ENCODE measurements around the gene TERT. TPM values are rescaled to one million over a fixed set of nuclear protein-coding genes. Genes with fewer than 3 reads are reported as not detected.

TERT gene
- total RNA-seq, 2 experiments from 2014 or later, result 0.55 to 0.84 TPM

DNA sequence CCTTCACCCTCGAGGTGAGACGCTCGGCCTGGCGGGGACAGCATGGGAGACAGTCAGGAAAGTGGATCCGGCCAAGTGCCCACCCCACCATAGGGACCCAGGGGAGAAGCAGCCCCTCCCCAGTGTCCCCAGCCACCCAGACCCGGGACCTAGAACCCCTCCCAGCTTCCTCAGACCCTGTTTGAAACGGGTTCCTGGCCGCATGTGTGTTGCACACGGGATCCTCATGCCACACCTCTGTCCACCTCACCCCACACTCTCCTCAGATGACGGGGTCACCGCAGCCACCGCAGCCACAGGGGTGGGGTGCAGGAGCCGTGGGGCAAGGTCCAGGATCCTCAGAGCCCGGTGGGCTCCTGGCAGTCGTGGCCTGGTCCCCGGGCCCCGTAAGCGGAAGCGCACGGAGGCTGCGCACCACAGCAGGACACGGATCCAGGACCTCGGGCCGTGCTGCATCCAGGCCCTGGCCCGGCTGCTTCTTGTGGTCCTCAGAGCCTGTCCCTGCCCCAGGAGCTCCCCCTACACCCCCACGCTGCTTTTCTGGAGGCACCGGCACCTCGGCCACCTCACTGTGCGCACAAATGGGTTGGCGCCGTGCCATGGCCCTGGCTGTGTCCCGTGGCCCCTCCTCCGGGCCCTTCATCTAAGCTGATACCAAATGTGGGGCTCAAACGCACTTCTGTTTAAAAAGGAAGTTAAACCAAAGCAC lies 15.3 kb downstream of the TERT start:
- Mint-ChIP-seq H3K27ac (no peak overlapping the region), H3K27me3 (no peaks in the 10 kb centered on the region), H3K36me3 (ENCODE audit: low read depth) (no peaks in the 10 kb centered on the region), H3K4me1 (ENCODE audit: low read depth) (no peaks in the 10 kb centered on the region), H3K9me3 (no peaks in the 10 kb centered on the region), H3K4me3 (no peak overlapping the region)
- DNase-seq (no peak), ATAC-seq (ENCODE audit: poor library complexity) (no peak)
- no peak overlapping the region for H3K4me3 ChIP-seq (ENCODE audit: low read length)
- POLR2A ChIA-PET, result no interaction called here
- intact Hi-C loops (cut with DNase I, micrococcal nuclease), result no loop called here
- CTCF ChIA-PET, result no interaction called here
- peaks cover 0 to 25% of the 10 kb centered on the region in 2 experiments for H3K9me3 ChIP-seq (ENCODE audit: control insufficient read depth in 1 of 2, insufficient read depth in 1 of 2, low read length in 2 of 2)
- H3K4me1 ChIP-seq (ENCODE audit: insufficient read depth, low read length), result no peaks in the 10 kb centered on the region
- H3K27me3 ChIP-seq (ENCODE audit: control insufficient read depth in 1 of 2, insufficient read depth in 2 of 2, low read length in 2 of 2), result no peaks in the 10 kb centered on the region
- H3K27ac ChIP-seq (ENCODE audit: low read depth in 1 of 2, low read length in 2 of 2), result no peak overlapping the region
- TF ChIP-seq, protein P1, sequence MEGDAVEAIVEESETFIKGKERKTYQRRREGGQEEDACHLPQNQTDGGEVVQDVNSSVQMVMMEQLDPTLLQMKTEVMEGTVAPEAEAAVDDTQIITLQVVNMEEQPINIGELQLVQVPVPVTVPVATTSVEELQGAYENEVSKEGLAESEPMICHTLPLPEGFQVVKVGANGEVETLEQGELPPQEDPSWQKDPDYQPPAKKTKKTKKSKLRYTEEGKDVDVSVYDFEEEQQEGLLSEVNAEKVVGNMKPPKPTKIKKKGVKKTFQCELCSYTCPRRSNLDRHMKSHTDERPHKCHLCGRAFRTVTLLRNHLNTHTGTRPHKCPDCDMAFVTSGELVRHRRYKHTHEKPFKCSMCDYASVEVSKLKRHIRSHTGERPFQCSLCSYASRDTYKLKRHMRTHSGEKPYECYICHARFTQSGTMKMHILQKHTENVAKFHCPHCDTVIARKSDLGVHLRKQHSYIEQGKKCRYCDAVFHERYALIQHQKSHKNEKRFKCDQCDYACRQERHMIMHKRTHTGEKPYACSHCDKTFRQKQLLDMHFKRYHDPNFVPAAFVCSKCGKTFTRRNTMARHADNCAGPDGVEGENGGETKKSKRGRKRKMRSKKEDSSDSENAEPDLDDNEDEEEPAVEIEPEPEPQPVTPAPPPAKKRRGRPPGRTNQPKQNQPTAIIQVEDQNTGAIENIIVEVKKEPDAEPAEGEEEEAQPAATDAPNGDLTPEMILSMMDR (IDR thresholded peaks at IDR 0.05), result no peak
- no peaks in the 10 kb centered on the region for H3K36me3 ChIP-seq (ENCODE audit: insufficient read depth, low read length)

DNA sequence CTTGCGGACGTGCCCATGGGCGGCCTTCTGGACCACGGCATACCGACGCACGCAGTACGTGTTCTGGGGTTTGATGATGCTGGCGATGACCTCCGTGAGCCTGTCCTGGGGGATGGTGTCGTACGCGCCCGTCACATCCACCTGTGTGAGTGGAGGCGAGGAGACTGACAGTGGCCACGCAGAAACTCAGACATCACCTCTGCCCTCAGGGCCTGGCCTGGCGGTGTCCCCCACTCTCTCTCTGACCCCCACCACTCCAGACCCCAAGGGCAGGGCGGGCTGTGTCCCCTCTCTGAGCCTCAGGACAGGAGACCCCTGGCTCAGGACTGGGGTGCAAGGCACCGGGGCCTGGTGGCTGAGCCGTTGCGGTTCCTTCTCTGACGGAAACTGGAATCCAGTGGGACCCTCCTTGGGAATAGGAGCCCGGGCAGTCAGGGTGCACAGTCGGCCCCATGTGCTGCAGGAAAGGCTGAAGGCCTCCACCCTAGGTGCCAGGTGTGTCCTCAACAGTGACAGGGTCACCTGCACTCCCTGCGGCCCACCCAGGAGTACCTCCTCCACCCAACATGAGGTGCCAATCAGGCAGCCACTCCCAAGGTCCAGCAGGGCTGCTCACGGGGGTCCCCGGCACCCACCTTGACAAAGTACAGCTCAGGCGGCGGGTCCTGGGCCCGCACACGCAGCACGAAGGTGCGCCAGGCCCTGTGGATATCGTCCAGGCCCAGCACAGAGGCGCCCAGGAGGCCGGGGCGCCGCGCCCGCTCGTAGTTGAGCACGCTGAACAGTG lies 16.0 kb downstream of the TERT start:
- no peaks in the 10 kb centered on the region for H3K4me1 Mint-ChIP-seq (ENCODE audit: low read depth)
- H3K36me3 ChIP-seq (ENCODE audit: insufficient read depth, low read length), result no peaks in the 10 kb centered on the region
- H3K9me3 Mint-ChIP-seq, result no peaks in the 10 kb centered on the region
- ChIA-PET POLR2A (no interaction called here), CTCF (no interaction called here)
- H3K4me3 ChIP-seq (ENCODE audit: low read length), result no peak overlapping the region
- no peak overlapping the region for H3K4me3 Mint-ChIP-seq
- H3K27ac Mint-ChIP-seq, result no peak overlapping the region
- intact Hi-C loops (cut with DNase I, micrococcal nuclease), result no loop called here
- H3K36me3 Mint-ChIP-seq (ENCODE audit: low read depth), result no peaks in the 10 kb centered on the region
- H3K9me3 ChIP-seq (ENCODE audit: control insufficient read depth in 1 of 2, insufficient read depth in 1 of 2, low read length in 2 of 2), result peaks cover 0 to 25% of the 10 kb centered on the region in 2 experiments
- no peaks in the 10 kb centered on the region for H3K27me3 Mint-ChIP-seq
- no peaks in the 10 kb centered on the region for H3K4me1 ChIP-seq (ENCODE audit: insufficient read depth, low read length)
- H3K27me3 ChIP-seq (ENCODE audit: control insufficient read depth in 1 of 2, insufficient read depth in 2 of 2, low read length in 2 of 2), result no peaks in the 10 kb centered on the region
- H3K27ac ChIP-seq (ENCODE audit: low read depth in 1 of 2, low read length in 2 of 2), result no peak overlapping the region
- DNase-seq (no peak), ATAC-seq (ENCODE audit: poor library complexity) (no peak)
- TF ChIP-seq, protein P1 (IDR thresholded peaks at IDR 0.05), result no peak

DNA sequence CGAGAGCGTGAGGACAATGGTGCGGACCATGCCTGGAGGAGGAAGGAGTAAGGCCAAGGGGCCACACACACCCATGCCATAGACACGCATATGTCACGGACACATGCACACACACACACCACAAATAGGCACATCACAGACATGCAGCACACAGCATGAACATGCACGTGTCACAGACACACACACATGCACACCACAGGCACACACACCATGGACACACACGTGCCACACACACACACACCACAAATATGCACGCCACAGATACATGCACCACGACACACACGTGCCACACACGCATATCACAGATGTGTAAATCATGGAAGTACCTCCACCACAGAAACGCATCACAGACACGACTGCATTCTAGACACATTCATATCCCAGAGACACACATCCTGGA lies 16.7 kb downstream of the TERT start:
- Histone ChIP-seq H3K36me3 (ENCODE audit: insufficient read depth, low read length) (no peaks in the 10 kb centered on the region), H3K4me1 (ENCODE audit: insufficient read depth, low read length) (no peaks in the 10 kb centered on the region), H3K27me3 (ENCODE audit: control insufficient read depth in 1 of 2, insufficient read depth in 2 of 2, low read length in 2 of 2) (no peaks in the 10 kb centered on the region), H3K9me3 (ENCODE audit: control insufficient read depth in 1 of 2, insufficient read depth in 1 of 2, low read length in 2 of 2) (peaks cover 0 to 25% of the 10 kb centered on the region in 2 experiments), H3K27ac (ENCODE audit: low read depth in 1 of 2, low read length in 2 of 2) (no peak overlapping the region), H3K4me3 (ENCODE audit: low read length) (no peak overlapping the region)
- TF ChIP-seq, protein P1 (IDR thresholded peaks at IDR 0.05), result no peak
- DNase-seq (no peak), ATAC-seq (ENCODE audit: poor library complexity) (no peak)
- ChIA-PET POLR2A (no interaction called here), CTCF (no interaction called here)
- intact Hi-C loops (cut with DNase I, micrococcal nuclease), result no loop called here
- Mint-ChIP-seq H3K4me3 (no peak overlapping the region), H3K36me3 (ENCODE audit: low read depth) (no peaks in the 10 kb centered on the region), H3K27ac (no peak overlapping the region), H3K27me3 (no peaks in the 10 kb centered on the region), H3K4me1 (ENCODE audit: low read depth) (no peaks in the 10 kb centered on the region), H3K9me3 (no peaks in the 10 kb centered on the region)

Data from CD4-positive, alpha-beta T cell (primary cell).